HepG2 (cell line): Measurements from ENCODE around the gene ZNF620. TPM values are rescaled to one million over a fixed set of nuclear protein-coding genes. Genes with fewer than 3 reads are reported as not detected.
A peak's percentile ranks its signal among the peaks of the same experiment; 100 is the strongest.

Experiments
- HNF4G ChIP-seq, 2 experiments: sonication (generic) in 1 of 2; formaldehyde crosslinking in 1 of 2; IDR thresholded peaks; 2 replicates each; pipeline versions ENCODE4 v1.4.0 to v1.6.1; 2011 to 2020; ENCODE audit warnings: borderline replicate concordance in 2 of 2, low read depth in 2 of 2, mild to moderate bottlenecking in 2 of 2, low read length in 1 of 2, missing genetic modification reagents in 1 of 2, moderate library complexity in 1 of 2
- HNRNPL ChIP-seq: fragments of 200-400 bp; formaldehyde crosslinking; IDR thresholded peaks from 2 replicates; pipeline ENCODE4 v1.6.1; 2017; ENCODE audit warnings: mild to moderate bottlenecking, low read depth, low read length
- IKZF4 ChIP-seq: sonication (generic); formaldehyde crosslinking; IDR thresholded peaks from 2 replicates; pipeline ENCODE4 v1.5.1; 2020; ENCODE audit warnings: borderline replicate concordance, mild to moderate bottlenecking, low read depth, missing genetic modification reagents; ENCODE audit errors: not compliant biosample characterization
- LRRFIP1 ChIP-seq: sonication (generic); formaldehyde crosslinking; conservative IDR thresholded peaks from 2 replicates; pipeline ENCODE4 v1.4.0; 2020; ENCODE audit warnings: missing genetic modification reagents
- MAFK ChIP-seq, 2 experiments: IDR thresholded peaks in 1 of 2; conservative IDR thresholded peaks in 1 of 2; 2 replicates each; pipeline ENCODE4 v1.6.1; 2011; ENCODE audit warnings: improper control_type of control experiment in 2 of 2, low read length in 2 of 2
- MNT ChIP-seq: fragments of 450-650 bp; IDR thresholded peaks from 2 replicates; pipeline ENCODE4 v1.6.1; 2016
- ONECUT2 ChIP-seq: sonication (generic); formaldehyde crosslinking; IDR thresholded peaks from 2 replicates; pipeline ENCODE4 v1.4.0; 2020; ENCODE audit warnings: missing genetic modification reagents
- RFXANK ChIP-seq: IDR thresholded peaks from 2 replicates; pipeline ENCODE4 v1.6.1; 2016
- SP4 ChIP-seq: sonication (generic); formaldehyde crosslinking; IDR thresholded peaks from 2 replicates; pipeline ENCODE4 v1.8.1; 2023; ENCODE audit warnings: mild to moderate bottlenecking, missing genetic modification reagents
- THRA ChIP-seq: sonication (generic); formaldehyde crosslinking; IDR thresholded peaks from 2 replicates; pipeline ENCODE4 v1.4.0; 2020; ENCODE audit warnings: missing genetic modification reagents, borderline replicate concordance
- U2AF2 ChIP-seq: fragments of 200-400 bp; formaldehyde crosslinking; IDR thresholded peaks from 2 replicates; pipeline ENCODE4 v1.6.1; 2017; ENCODE audit warnings: low read depth, mild to moderate bottlenecking, low read length
- ZBTB10 ChIP-seq: sonication (generic); formaldehyde crosslinking; IDR thresholded peaks from 2 replicates; pipeline ENCODE4 v1.4.0; 2020; ENCODE audit warnings: missing genetic modification reagents, borderline replicate concordance
- ZBTB43 ChIP-seq: sonication (generic); formaldehyde crosslinking; conservative IDR thresholded peaks from 2 replicates; pipeline ENCODE4 v1.4.0; 2020; ENCODE audit warnings: missing genetic modification reagents
- ZMAT3 ChIP-seq: sonication (generic); formaldehyde crosslinking; conservative IDR thresholded peaks from 2 replicates; pipeline ENCODE4 v1.7.0; 2021; ENCODE audit warnings: missing genetic modification reagents
- ZNF124 ChIP-seq: sonication (generic); formaldehyde crosslinking; IDR thresholded peaks from 2 replicates; pipeline ENCODE4 v1.4.0; 2020; ENCODE audit warnings: missing genetic modification reagents
- ZNF274 ChIP-seq: sonication (generic); formaldehyde crosslinking; IDR thresholded peaks from 2 replicates; pipeline ENCODE4 v1.5.1; 2020; ENCODE audit warnings: mild to moderate bottlenecking, missing genetic modification reagents
- ZNF547 ChIP-seq: sonication (generic); formaldehyde crosslinking; IDR thresholded peaks from 2 replicates; pipeline ENCODE4 v1.5.1; 2020; ENCODE audit warnings: mild to moderate bottlenecking, missing genetic modification reagents
- ZNF777 ChIP-seq: sonication (generic); formaldehyde crosslinking; IDR thresholded peaks from 2 replicates; pipeline ENCODE4 v1.4.0; 2020; ENCODE audit warnings: missing genetic modification reagents
- ZSCAN20 ChIP-seq: sonication (generic); formaldehyde crosslinking; IDR thresholded peaks from 2 replicates; pipeline ENCODE4 v1.4.0; 2020; ENCODE audit warnings: missing genetic modification reagents, mild to moderate bottlenecking, borderline replicate concordance
- ZSCAN9 ChIP-seq: IDR thresholded peaks from 2 replicates; pipeline ENCODE4 v1.6.1; 2016; ENCODE audit warnings: borderline replicate concordance
- polyA plus RNA-seq, 8 experiments: library from polyadenylated mRNA; depleted of rRNA in 3 of 8; stranded (reverse) in 7 of 8; unstranded in 1 of 8; fragments of >200 nt; fragmentation: Illumina TruSeq in 4 of 8; extraction: Trizol in 4 of 8; gene quantifications; 2 replicates each; pipeline versions ENCODE4 v1.2.1 to v1.2.3, GENCODE V29; 2011 to 2016; ENCODE audit warnings: low read depth in 4 of 8, missing spikeins in 1 of 8, mixed read lengths in 1 of 8; ENCODE audit not compliant: insufficient read depth in 1 of 8
- total RNA-seq, 5 experiments: library from RNA; depleted of rRNA; stranded (reverse); fragments of >200 nt; fragmentation: Illumina TruSeq; extraction: Trizol; gene quantifications; 2 replicates each; pipeline ENCODE4 v1.2.3, GENCODE V29; 2016; ENCODE audit warnings: low read depth in 1 of 5

Gene ZNF620
- total and polyA plus RNA-seq, 2 of the 13 experiments (the other 11 are each of a cell fraction or from before 2014, with no cell fraction given): 2.3 to 12.2 TPM

GRCh38 chr3:40524568-40525285 lies 18.9 kb downstream of the ZNF620 start, which contains the start of gene ZNF621 (continued):
- TF ChIP-seq ZSCAN20 (peak; percentile 94), ZNF124 (CRISPR knock-in tag) (peak; percentile 96), LRRFIP1 (CRISPR knock-in tag) (no peak), ZBTB43 (CRISPR knock-in tag) (peak; percentile 68; the same call in 1 of the 2 replicates), ZNF274 (CRISPR knock-in tag) (peak; percentile 53), HNF4G (IDR thresholded peaks at IDR 0.05; ENCODE audit: borderline replicate concordance, low read depth, low read length) (no peak; the same call in 1 of the 2 replicates), HNF4G (CRISPR knock-in tag; IDR thresholded peaks at IDR 0.05; ENCODE audit: borderline replicate concordance, low read depth) (no peak), SP4 (CRISPR knock-in tag) (peak; percentile 81), THRA (CRISPR knock-in tag) (peak; percentile 70), MNT (no peak), ZSCAN9 (CRISPR knock-in tag) (no peak), ZNF547 (CRISPR knock-in tag) (peak; percentile 92), ZBTB10 (CRISPR knock-in tag) (no peak), ZNF777 (CRISPR knock-in tag) (0 out of 2 replicates have a peak, but pooled peaks have one; percentile 35), RFXANK (CRISPR knock-in tag) (no peak), MAFK (conservative IDR thresholded peaks at IDR 0.05 in 1 of 2, IDR thresholded peaks at IDR 0.05 in 1 of 2; ENCODE audit: low read length in 2 of 2) (no peak), IKZF4 (no peak), U2AF2 (no peak), ONECUT2 (no peak), HNRNPL (no peak), ZMAT3 (no peak; the same call in 1 of the 2 replicates)
